ENCODE data around the gene RGS8.

GRCh38 chr1:182668521-182669054, 15.8 kb downstream of the RGS8 start:
- TF ChIP-seq POLR2A (IDR thresholded peaks at IDR 0.05; ENCODE audit: low read depth, low read length) (no peak), TAF1 (IDR thresholded peaks at IDR 0.05; ENCODE audit: borderline replicate concordance, low read depth, low read length) (no peak), POLR2AphosphoS5 (IDR thresholded peaks at IDR 0.05; ENCODE audit: low read depth, low read length) (no peak)

Measured in GM12892 (cell line).